K562 (cell line): ENCODE results near the gene TLNRD1. TPM values are rescaled to one million over a fixed set of nuclear protein-coding genes. Genes with fewer than 3 reads are reported as not detected.

Source experiments
- C11orf30 ChIP-seq: fragments of 450-650 bp; IDR thresholded peaks from 2 replicates; pipeline ENCODE4 v1.6.1; 2016; ENCODE audit warnings: low read depth, mild to moderate bottlenecking
- CBFA2T2 ChIP-seq: fragments of 450-650 bp; conservative IDR thresholded peaks from 2 replicates; pipeline ENCODE4 v1.6.1; 2017; ENCODE audit warnings: mild to moderate bottlenecking
- HNRNPL ChIP-seq: fragments of 200-400 bp; formaldehyde crosslinking; IDR thresholded peaks from 2 replicates; pipeline ENCODE4 v1.6.1; 2017; ENCODE audit warnings: low read depth, mild to moderate bottlenecking, low read length
- ILF3 ChIP-seq: fragments of 450-650 bp; IDR thresholded peaks from 2 replicates; pipeline ENCODE4 v1.6.1; 2018; ENCODE audit warnings: antibody characterized with exemption, mild to moderate bottlenecking, moderate library complexity, borderline replicate concordance
- KHSRP ChIP-seq: fragments of 450-650 bp; IDR thresholded peaks from 2 replicates; pipeline ENCODE4 v1.6.1; 2017
- MCM5 ChIP-seq: fragments of 450-650 bp; IDR thresholded peaks from 2 replicates; pipeline ENCODE4 v1.6.1; 2016; ENCODE audit warnings: low read depth
- MITF ChIP-seq: IDR thresholded peaks from 2 replicates; pipeline ENCODE4 v1.6.1; 2014; ENCODE audit warnings: antibody characterized with exemption
- PKNOX1 ChIP-seq: fragments of 450-650 bp; IDR thresholded peaks from 2 replicates; pipeline ENCODE4 v1.6.1; 2016
- RHOXF2B ChIP-seq: fragments of 250-450 bp; sonication (Bioruptor Pico); conservative IDR thresholded peaks from 2 replicates; pipeline ENCODE4 v1.5.1; 2021
- SRSF1 ChIP-seq: fragments of 200-400 bp; formaldehyde crosslinking; IDR thresholded peaks from 2 replicates; pipeline ENCODE4 v1.6.1; 2017; ENCODE audit warnings: mild to moderate bottlenecking, low read depth, low read length, moderate library complexity
- TCFL5 ChIP-seq: fragments of 250-450 bp; sonication (Bioruptor Pico); conservative IDR thresholded peaks from 2 replicates; pipeline ENCODE4 v1.6.1; 2021; ENCODE audit warnings: mild to moderate bottlenecking, moderate library complexity, matching md5 sums
- ZEB2 ChIP-seq: fragments of 450-650 bp; IDR thresholded peaks from 2 replicates; pipeline ENCODE4 v1.6.1; 2016
- ZKSCAN1 ChIP-seq: fragments of 150-350 bp; IDR thresholded peaks from 2 replicates; pipeline ENCODE4 v1.6.1; 2016; ENCODE audit warnings: low read depth, low read length
- ZNF232 ChIP-seq: sonication (generic); formaldehyde crosslinking; IDR thresholded peaks from 2 replicates; pipeline ENCODE4 v1.8.0; 2022; ENCODE audit warnings: mild to moderate bottlenecking, missing genetic modification reagents
- ZNF512 ChIP-seq: IDR thresholded peaks from 2 replicates; pipeline ENCODE4 v1.6.1; 2016; ENCODE audit warnings: missing genetic modification characterization, missing compliant biosample characterization
- ZNF592 ChIP-seq: fragments of 450-650 bp; IDR thresholded peaks from 2 replicates; pipeline ENCODE4 v1.6.1; 2017; ENCODE audit warnings: antibody characterized with exemption, mild to moderate bottlenecking
- ZNF76 ChIP-seq: fragments of 250-450 bp; sonication (Bioruptor Pico); IDR thresholded peaks from 2 replicates; pipeline ENCODE4 v1.4.0; 2020; ENCODE audit warnings: mild to moderate bottlenecking, moderate library complexity, borderline replicate concordance
- ZNF764 ChIP-seq: fragments of 250-450 bp; sonication (Bioruptor Pico); IDR thresholded peaks from 2 replicates; pipeline ENCODE4 v1.4.0; 2020; ENCODE audit warnings: low read depth, mild to moderate bottlenecking, moderate library complexity
- polyA plus RNA-seq, 8 experiments: library from polyadenylated mRNA; depleted of rRNA in 4 of 8; stranded (reverse) in 5 of 8; unstranded in 3 of 8; fragments of >200 nt; fragmentation: Nextera tagmentation in 2 of 8; fragmentation: Illumina TruSeq in 1 of 8; extraction: Ambion mirVana in 2 of 8; extraction: Trizol in 1 of 8; gene quantifications; 2 replicates each; pipeline versions ENCODE4 v1.2.1 to v1.2.3, GENCODE V29; 2011 to 2014; ENCODE audit warnings: inconsistent platforms in 1 of 8, missing spikeins in 1 of 8
- total RNA-seq, 7 experiments: library from RNA; depleted of rRNA in 6 of 7; stranded (reverse); fragments of >200 nt in 6 of 7; fragmentation: Illumina TruSeq in 2 of 7; extraction: Trizol in 2 of 7; gene quantifications; 2 replicates each; pipeline versions ENCODE4 v1.2.1 to v1.2.3, GENCODE V29; 2011 to 2021; ENCODE audit warnings: low replicate concordance in 1 of 7
- TF ChIP-seq, protein P1 (sequence below): fragments of 250-450 bp; sonication (Bioruptor Pico); IDR thresholded peaks from 2 replicates; pipeline ENCODE4 v1.8.0; 2022; ENCODE audit warnings: inconsistent platforms

TLNRD1 gene
- total and polyA plus RNA-seq, 9 of the 15 experiments (the other 6 are each of a cell fraction or from before 2014, with no cell fraction given) = 1.1 to 33.1 (median 5.7) TPM

- TF ChIP-seq KHSRP (no peak), ZNF764 (CRISPR knock-in tag) (no peak), ZNF592 (peak; percentile 76), TCFL5 (CRISPR knock-in tag) (no peak), ZNF232 (CRISPR knock-in tag) (no peak), ZNF512 (no peak), HNRNPL (no peak), ZNF76 (no peak), SRSF1 (no peak), RHOXF2B (CRISPR knock-in tag) (no peak), CBFA2T2 (no peak), ZEB2 (no peak), PKNOX1 (no peak), C11orf30 (no peak), MITF (no peak), ILF3 (no peak), MCM5 (no peak), ZKSCAN1 (no peak)
- TF ChIP-seq, protein P1, sequence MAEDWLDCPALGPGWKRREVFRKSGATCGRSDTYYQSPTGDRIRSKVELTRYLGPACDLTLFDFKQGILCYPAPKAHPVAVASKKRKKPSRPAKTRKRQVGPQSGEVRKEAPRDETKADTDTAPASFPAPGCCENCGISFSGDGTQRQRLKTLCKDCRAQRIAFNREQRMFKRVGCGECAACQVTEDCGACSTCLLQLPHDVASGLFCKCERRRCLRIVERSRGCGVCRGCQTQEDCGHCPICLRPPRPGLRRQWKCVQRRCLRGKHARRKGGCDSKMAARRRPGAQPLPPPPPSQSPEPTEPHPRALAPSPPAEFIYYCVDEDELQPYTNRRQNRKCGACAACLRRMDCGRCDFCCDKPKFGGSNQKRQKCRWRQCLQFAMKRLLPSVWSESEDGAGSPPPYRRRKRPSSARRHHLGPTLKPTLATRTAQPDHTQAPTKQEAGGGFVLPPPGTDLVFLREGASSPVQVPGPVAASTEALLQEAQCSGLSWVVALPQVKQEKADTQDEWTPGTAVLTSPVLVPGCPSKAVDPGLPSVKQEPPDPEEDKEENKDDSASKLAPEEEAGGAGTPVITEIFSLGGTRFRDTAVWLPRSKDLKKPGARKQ (CRISPR knock-in tag) = no peak
Observed at GRCh38 chr15:81001152-81002008, 657 bp downstream of the TLNRD1 start (continued).
